Measurements from ENCODE around the gene SUPT20H. TPM values are rescaled to one million over a fixed set of nuclear protein-coding genes. Genes with fewer than 3 reads are reported as not detected.
"Not testable (repeated sequence)": the region's sequence is repeated elsewhere in the genome, so short reads cannot be mapped to it uniquely, and the experiment has no call there.

Gene SUPT20H
- total RNA-seq, 1 experiment from 2014 or later: 88.7 TPM

GRCh38 chr13:37087486-37087885 is 28.0 kb upstream of the SUPT20H start:
- no peak for DNase-seq
- H3K4me3 ChIP-seq: no peak overlapping the region
- no peaks in the 10 kb centered on the region for H3K4me1 ChIP-seq
- no peaks in the 10 kb centered on the region for H3K27me3 ChIP-seq
- H3K9me3 ChIP-seq (replicated peaks): no peaks in the 10 kb centered on the region
- H3K36me3 ChIP-seq: no peaks in the 10 kb centered on the region
- H3K27ac ChIP-seq: no peak overlapping the region

- no peaks in the 10 kb centered on the region for H3K9me3 ChIP-seq (replicated peaks)
- no peaks in the 10 kb centered on the region for H3K27me3 ChIP-seq
- no peaks in the 10 kb centered on the region for H3K4me1 ChIP-seq
- DNase-seq: no peak
- H3K4me3 ChIP-seq: no peak overlapping the region
- H3K36me3 ChIP-seq: no peaks in the 10 kb centered on the region
- no peak overlapping the region for H3K27ac ChIP-seq
Observed at GRCh38 chr13:37085606-37086005, 26.1 kb upstream of the SUPT20H start.

- DNase-seq: no peak
- H3K4me1 ChIP-seq: no peaks in the 10 kb centered on the region
- no peaks in the 10 kb centered on the region for H3K9me3 ChIP-seq (replicated peaks)
- H3K36me3 ChIP-seq: no peaks in the 10 kb centered on the region
- H3K27ac ChIP-seq: no peak overlapping the region
- H3K27me3 ChIP-seq: no peaks in the 10 kb centered on the region
- H3K4me3 ChIP-seq: no peak overlapping the region
Observed at GRCh38 chr13:37076818-37077217, 17.3 kb upstream of the SUPT20H start.

GRCh38 chr13:37075164-37075563 is 15.7 kb upstream of the SUPT20H start:
- H3K36me3 ChIP-seq: no peaks in the 10 kb centered on the region
- H3K9me3 ChIP-seq (replicated peaks): no peaks in the 10 kb centered on the region
- no peak for DNase-seq
- no peaks in the 10 kb centered on the region for H3K27me3 ChIP-seq
- H3K27ac ChIP-seq: no peak overlapping the region
- H3K4me1 ChIP-seq: no peaks in the 10 kb centered on the region
- no peak overlapping the region for H3K4me3 ChIP-seq

GRCh38 chr13:37074703-37075102 is 15.2 kb upstream of the SUPT20H start:
- Histone ChIP-seq H3K27ac (no peak overlapping the region), H3K9me3 (replicated peaks) (no peaks in the 10 kb centered on the region), H3K36me3 (no peaks in the 10 kb centered on the region), H3K4me1 (no peaks in the 10 kb centered on the region), H3K4me3 (no peak overlapping the region), H3K27me3 (no peaks in the 10 kb centered on the region)
- DNase-seq: peak in 1 of 2 experiments; percentile 57

DNA sequence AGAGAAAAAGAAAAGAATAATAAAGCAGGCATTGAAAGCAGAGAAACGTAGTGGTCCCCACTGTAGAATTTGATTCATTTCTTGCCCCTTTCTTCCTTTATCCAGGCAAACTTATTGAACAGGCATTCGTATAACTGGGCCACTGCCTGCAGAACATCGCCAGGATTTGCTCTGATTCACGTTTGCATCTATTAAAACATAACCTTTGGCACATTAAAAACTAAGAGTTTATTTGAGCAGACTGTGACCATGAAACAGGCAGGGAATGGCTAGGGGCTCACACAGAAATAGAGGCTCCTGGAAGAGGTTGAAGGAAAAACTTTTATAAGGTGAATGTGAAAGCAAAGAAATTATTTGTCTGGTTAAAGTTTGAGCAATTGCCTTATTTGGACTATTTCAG is 12.5 kb upstream of the SUPT20H start:
- Histone ChIP-seq H3K27ac (no peak overlapping the region), H3K36me3 (no peaks in the 10 kb centered on the region), H3K4me3 (no peak overlapping the region), H3K9me3 (replicated peaks) (no peaks in the 10 kb centered on the region), H3K27me3 (no peaks in the 10 kb centered on the region), H3K4me1 (no peaks in the 10 kb centered on the region)
- no peak for DNase-seq

DNA sequence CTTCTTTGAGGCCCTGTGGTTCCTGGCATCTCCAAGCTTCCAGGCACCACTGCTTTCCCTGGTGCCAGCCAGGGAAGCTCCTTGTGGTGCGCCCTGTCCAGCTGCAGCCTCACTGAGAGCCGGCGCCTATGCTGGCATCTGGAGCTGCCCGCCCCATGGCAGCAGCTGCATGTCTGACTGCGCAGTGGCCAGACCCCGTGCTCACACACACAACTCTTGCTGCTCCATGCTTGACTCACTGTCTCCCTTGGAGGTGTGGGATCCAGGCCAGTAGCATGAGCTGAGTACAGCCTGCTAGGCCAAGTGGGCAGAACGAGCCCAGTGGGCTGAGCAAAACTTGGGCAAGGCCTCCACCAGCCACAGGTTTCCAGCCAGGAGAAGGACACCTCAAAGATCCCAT is 11.5 kb upstream of the SUPT20H start:
- no peaks in the 10 kb centered on the region for H3K9me3 ChIP-seq (replicated peaks)
- no peak overlapping the region for H3K27ac ChIP-seq
- DNase-seq: no peak
- no peaks in the 10 kb centered on the region for H3K36me3 ChIP-seq
- no peak overlapping the region for H3K4me3 ChIP-seq
- H3K27me3 ChIP-seq: no peaks in the 10 kb centered on the region
- H3K4me1 ChIP-seq: no peaks in the 10 kb centered on the region

DNA sequence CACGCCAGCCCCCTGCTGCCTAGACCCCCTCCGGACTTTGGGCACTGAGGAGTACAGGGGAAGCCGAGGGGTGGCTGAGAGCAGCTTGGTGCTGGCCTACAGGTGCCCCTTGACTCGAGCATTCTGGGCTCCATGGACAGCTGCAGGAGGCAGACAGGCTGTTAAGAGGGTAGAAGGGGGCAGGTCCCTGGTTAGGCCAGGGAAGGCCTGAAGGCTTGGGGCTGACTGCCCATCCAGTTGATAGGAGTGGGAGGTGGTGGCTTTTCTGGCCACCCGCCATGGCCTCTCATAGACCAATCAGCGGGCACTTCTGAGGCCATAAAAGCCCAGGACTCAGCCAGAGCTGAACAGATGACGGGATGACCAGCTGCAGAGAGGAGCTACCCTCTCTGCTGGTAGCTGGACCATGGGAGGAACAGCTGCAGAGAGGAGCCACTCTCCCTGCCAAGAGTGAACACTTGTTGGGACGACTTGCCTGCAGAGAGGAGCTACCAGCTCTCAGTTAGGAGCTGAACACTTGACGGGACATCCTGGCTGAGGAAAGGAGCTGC is 10.7 kb upstream of the SUPT20H start:
- H3K9me3 ChIP-seq (replicated peaks): no peaks in the 10 kb centered on the region
- no peak overlapping the region for H3K27ac ChIP-seq
- H3K4me1 ChIP-seq: no peaks in the 10 kb centered on the region
- peak; percentile 86 to 90 for DNase-seq
- H3K4me3 ChIP-seq: no peak overlapping the region
- no peaks in the 10 kb centered on the region for H3K27me3 ChIP-seq
- H3K36me3 ChIP-seq: no peaks in the 10 kb centered on the region

DNA sequence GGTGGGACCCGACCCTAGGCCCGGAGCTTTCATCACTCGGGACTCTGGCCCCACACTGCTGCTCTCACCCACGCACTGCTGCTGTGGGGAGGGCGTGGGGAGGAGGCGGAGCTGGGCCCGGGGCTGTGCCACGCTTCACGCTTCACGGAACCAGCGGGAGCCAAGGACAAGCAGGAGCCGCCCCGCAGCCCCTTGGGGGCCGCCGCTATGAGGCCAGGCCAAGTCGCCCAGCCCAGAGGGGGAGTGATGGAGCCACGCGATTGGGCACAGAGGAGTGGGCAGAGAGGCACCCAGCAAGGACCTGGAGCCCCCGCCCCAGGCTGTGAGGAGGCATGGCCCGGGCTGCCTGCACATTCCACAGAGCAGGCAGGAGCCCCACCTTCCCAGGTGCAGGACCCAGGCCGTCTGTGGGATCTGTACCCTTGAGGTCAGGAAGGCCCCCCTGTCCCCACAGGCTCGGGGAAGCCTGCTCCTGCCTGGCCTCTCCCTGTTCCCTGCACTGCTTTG is 10.2 kb upstream of the SUPT20H start:
- peak in 1 of 2 experiments; percentile 2 for DNase-seq
- H3K27me3 ChIP-seq: no peaks in the 10 kb centered on the region
- no peak overlapping the region for H3K4me3 ChIP-seq
- H3K9me3 ChIP-seq (replicated peaks): no peaks in the 10 kb centered on the region
- no peaks in the 10 kb centered on the region for H3K36me3 ChIP-seq
- no peak overlapping the region for H3K27ac ChIP-seq
- no peaks in the 10 kb centered on the region for H3K4me1 ChIP-seq

GRCh38 chr13:37068962-37069361 is 9.5 kb upstream of the SUPT20H start:
- peak in 1 of 2 experiments; percentile 42 for DNase-seq
- Histone ChIP-seq H3K4me1 (no peaks in the 10 kb centered on the region), H3K27ac (no peak overlapping the region)

GRCh38 chr13:37067874-37068273 is 8.4 kb upstream of the SUPT20H start:
- no peaks in the 10 kb centered on the region for H3K27me3 ChIP-seq
- H3K27ac ChIP-seq: no peak overlapping the region
- H3K4me1 ChIP-seq: no peaks in the 10 kb centered on the region
- H3K36me3 ChIP-seq: no peaks in the 10 kb centered on the region
- no peaks in the 10 kb centered on the region for H3K9me3 ChIP-seq (replicated peaks)
- H3K4me3 ChIP-seq: no peak overlapping the region
- DNase-seq: no peak

More at GRCh38 chr13:37068962-37069361, 9.5 kb upstream of the SUPT20H start:
- Histone ChIP-seq H3K4me3 (no peak overlapping the region), H3K27me3 (no peaks in the 10 kb centered on the region), H3K36me3 (no peaks in the 10 kb centered on the region), H3K9me3 (replicated peaks) (no peaks in the 10 kb centered on the region)

- Histone ChIP-seq H3K27me3 (no peaks in the 10 kb centered on the region), H3K4me3 (no peak overlapping the region), H3K9me3 (replicated peaks) (no peaks in the 10 kb centered on the region), H3K36me3 (no peaks in the 10 kb centered on the region), H3K4me1 (no peaks in the 10 kb centered on the region), H3K27ac (no peak overlapping the region)
- DNase-seq: no peak
Observed at GRCh38 chr13:37065890-37066526, 6.5 kb upstream of the SUPT20H start.

DNA sequence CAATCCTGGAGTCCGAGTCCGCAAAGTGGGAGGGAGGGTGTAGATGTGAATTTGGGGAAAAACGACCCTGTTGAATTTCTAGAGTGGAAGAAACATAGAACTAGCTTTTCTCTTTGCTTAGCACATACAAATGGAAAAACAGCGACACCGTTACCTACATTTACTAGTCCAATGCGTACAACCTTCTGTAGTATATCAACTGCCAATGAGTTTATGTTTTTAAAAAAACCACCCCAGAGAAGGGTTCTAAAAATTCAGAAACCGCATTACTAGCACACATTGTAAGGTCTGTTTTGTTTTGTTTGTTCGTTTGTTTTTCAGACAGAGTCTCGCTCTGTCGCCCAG is 332 bp upstream of the SUPT20H start:
- Histone ChIP-seq H3K27ac (no peak overlapping the region), H3K4me1 (no peaks in the 10 kb centered on the region), H3K9me3 (replicated peaks) (peaks cover 3% of the 10 kb centered on the region; the same call in 1 of the 2 replicates), H3K27me3 (no peaks in the 10 kb centered on the region), H3K4me3 (peak overlapping the region; percentile 86), H3K36me3 (peaks cover 4% of the 10 kb centered on the region)
- DNase-seq: no peak

DNA sequence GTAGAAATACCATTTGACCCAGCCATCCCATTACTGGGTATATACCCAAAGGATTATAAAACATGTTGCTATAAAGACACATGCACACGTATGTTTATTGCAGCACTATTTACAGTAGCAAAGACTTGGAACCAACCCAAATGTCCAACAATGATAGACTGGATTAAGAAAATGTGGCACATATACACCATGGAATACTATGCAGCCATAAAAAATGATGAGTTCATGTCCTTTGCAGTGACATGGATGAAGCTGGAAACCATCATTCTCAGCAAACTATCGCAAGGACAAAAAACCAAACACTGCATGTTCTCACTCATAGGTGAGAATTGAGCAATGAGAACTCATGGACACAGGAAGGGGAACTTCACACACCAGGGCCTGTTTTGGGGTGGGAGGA is 3.3 kb downstream of the SUPT20H start:
- H3K27me3 ChIP-seq; H3K4me1 ChIP-seq; H3K9me3 ChIP-seq (replicated peaks); H3K4me3 ChIP-seq; DNase-seq; H3K27ac ChIP-seq: not testable (repeated sequence)
- H3K36me3 ChIP-seq: peaks cover 12% of the 10 kb centered on the region

DNA sequence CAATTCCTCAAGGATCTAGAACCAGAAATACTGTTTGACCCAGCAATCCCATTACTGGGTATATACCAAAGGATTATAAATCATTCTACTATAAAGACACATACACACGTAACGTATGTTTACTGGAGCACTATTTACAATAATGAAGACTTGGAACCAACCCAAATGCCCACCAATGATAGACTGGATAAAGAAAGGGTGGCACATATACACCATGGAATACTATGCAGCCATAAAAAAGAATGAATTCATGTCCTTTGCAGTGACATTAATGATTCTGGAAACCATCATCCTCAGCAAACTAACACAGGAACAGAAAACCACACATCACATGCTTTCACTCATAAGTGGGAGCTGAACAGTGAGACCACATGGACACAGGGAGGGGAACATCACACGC is 6.4 kb downstream of the SUPT20H start:
- not testable (repeated sequence) for H3K4me3 ChIP-seq

GRCh38 chr13:37049810-37050209 is 9.7 kb downstream of the SUPT20H start:
- Histone ChIP-seq H3K4me3 (no peak overlapping the region), H3K36me3 (peaks cover 57% of the 10 kb centered on the region), H3K27ac (no peak overlapping the region), H3K4me1 (no peaks in the 10 kb centered on the region), H3K9me3 (replicated peaks) (peaks cover 6% of the 10 kb centered on the region), H3K27me3 (no peaks in the 10 kb centered on the region)
- no peak for DNase-seq

More for the DNA sequence above, 6.4 kb downstream of the SUPT20H start:
- H3K36me3 ChIP-seq: peaks cover 30% of the 10 kb centered on the region
- H3K4me1 ChIP-seq; H3K27ac ChIP-seq; H3K27me3 ChIP-seq; DNase-seq; H3K9me3 ChIP-seq (replicated peaks): not testable (repeated sequence)

Data from SJCRH30 (cell line).